ENCODE results near the gene IFNA7. TPM values are rescaled to one million over a fixed set of nuclear protein-coding genes. Genes with fewer than 3 reads are reported as not detected.
"Not testable (repeated sequence)": the region's sequence is repeated elsewhere in the genome, so short reads cannot be mapped to it uniquely, and the experiment has no call there.

Gene IFNA7
- total and polyA plus RNA-seq, 10 of the 15 experiments (the other 5 are each of a cell fraction or from before 2014, with no cell fraction given) = not detected

DNA sequence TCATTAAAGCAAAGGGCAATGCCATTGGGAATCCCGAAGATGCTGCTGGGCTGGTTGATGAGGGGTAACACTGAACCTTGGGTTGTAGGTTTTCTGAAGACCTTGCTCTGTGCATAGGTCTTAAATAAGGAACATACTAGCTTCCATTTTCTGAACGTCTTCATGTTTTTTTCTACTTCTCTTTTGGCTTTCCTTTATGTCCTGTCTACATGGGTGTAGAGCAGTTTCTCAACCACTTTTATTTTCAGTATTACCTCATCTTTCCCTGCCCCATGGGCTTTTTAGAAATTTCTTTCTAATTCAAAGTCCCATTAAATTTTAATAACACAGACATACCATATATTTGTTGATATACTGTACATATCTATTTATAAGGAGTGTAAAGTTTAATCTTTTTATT is 37.9 kb upstream of the IFNA7 start, which contains the start of gene IFNA14:
Gene IFNA14, minus strand, starts transcription at position 95 of the 400 bp plus-strand sequence. Its CDS starts 70 bp downstream, at position 25.
- WGBS (ENCODE audit: insufficient coverage, insufficient replicate concordance, low lambda C conversion rate, missing lambda C conversion rate) = 23% methylated on average over 2 of the region's 2 CpGs
- TF ChIP-seq GABPA (IDR thresholded peaks at IDR 0.05; ENCODE audit: low read depth) = no peak
- no peak for TF ChIP-seq RBBP5 (conservative IDR thresholded peaks at IDR 0.05)
- TF ChIP-seq, protein P1, sequence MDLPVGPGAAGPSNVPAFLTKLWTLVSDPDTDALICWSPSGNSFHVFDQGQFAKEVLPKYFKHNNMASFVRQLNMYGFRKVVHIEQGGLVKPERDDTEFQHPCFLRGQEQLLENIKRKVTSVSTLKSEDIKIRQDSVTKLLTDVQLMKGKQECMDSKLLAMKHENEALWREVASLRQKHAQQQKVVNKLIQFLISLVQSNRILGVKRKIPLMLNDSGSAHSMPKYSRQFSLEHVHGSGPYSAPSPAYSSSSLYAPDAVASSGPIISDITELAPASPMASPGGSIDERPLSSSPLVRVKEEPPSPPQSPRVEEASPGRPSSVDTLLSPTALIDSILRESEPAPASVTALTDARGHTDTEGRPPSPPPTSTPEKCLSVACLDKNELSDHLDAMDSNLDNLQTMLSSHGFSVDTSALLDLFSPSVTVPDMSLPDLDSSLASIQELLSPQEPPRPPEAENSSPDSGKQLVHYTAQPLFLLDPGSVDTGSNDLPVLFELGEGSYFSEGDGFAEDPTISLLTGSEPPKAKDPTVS (IDR thresholded peaks at IDR 0.05; ENCODE audit: low read depth, low read length) = no peak
- no peak for TF ChIP-seq POLR2AphosphoS5 (IDR thresholded peaks at IDR 0.05; ENCODE audit: low read length)
- no peak for TF ChIP-seq KDM1A (IDR thresholded peaks at IDR 0.05; ENCODE audit: borderline replicate concordance)
- TF ChIP-seq ZNF207 (IDR thresholded peaks at IDR 0.05; ENCODE audit: borderline replicate concordance) = no peak
- TF ChIP-seq TARDBP (IDR thresholded peaks at IDR 0.05; ENCODE audit: borderline replicate concordance) = no peak
- intact Hi-C loops (cut with micrococcal nuclease; ENCODE audit: unreplicated experiment) (loop anchor here (5.0 to 10.0 kb wide), 2 partner anchors 172 to 465 kb away; no protein-coding TSS in a partner anchor), in situ Hi-C loops (cut with MboI) (loop anchor here (10.0 kb wide), 1 partner anchor 555 kb away; no protein-coding TSS in a partner anchor)
- Histone ChIP-seq H2AFZ (ENCODE audit: control insufficient read depth, low read depth, low read length) (peak within 1 kb of the TSS; percentile 50), H3K79me2 (ENCODE audit: control insufficient read depth, insufficient read depth, low read length) (no peaks in the 10 kb centered on the region), H3K27me3 (replicated peaks in 1 of 2; ENCODE audit: control insufficient read depth in 2 of 2, insufficient read depth in 2 of 2, low read length in 1 of 2) (no peaks in the 10 kb centered on the region), H3K9ac (ENCODE audit: control insufficient read depth, insufficient read depth, low read length) (no peak within 1 kb of the TSS), H3K4me2 (ENCODE audit: control insufficient read depth, insufficient read depth) (peak within 1 kb of the TSS; percentile 26; the same call in 1 of the 2 replicates), H3K36me3 (ENCODE audit: control insufficient read depth in 2 of 2, insufficient read depth in 2 of 2, low read length in 1 of 2) (no peaks in the 10 kb centered on the region), H3K4me1 (ENCODE audit: control insufficient read depth, insufficient read depth, low read length) (peaks cover 3% of the 10 kb centered on the region; the same call in 1 of the 2 replicates), H3K9me3 (replicated peaks; ENCODE audit: control insufficient read depth, insufficient read depth, low read length) (no peaks in the 10 kb centered on the region), H3K4me3 (no peak within 1 kb of the TSS), H4K20me1 (ENCODE audit: control insufficient read depth, insufficient read depth) (no peaks in the 10 kb centered on the region), H3K27ac (ENCODE audit: control insufficient read depth, insufficient read depth) (no peak within 1 kb of the TSS)
- ChIA-PET SMC1A (ENCODE audit: uncharacterized antibody, unreplicated experiment) (interaction anchor here (1.0 to 1.6 kb wide), 3 partner anchors 9 to 215 kb away, joined by 3 to 8 read pairs (median 3); no protein-coding TSS in a partner anchor), POLR2A (no interaction called here), RAD21 (ENCODE audit: unreplicated experiment) (no interaction called here), CTCF (interaction anchor here (1.1 to 1.7 kb wide), 4 partner anchors 10 to 226 kb away, joined by 3 to 11 read pairs (median 3); no protein-coding TSS in a partner anchor)
- DNase-seq (ENCODE audit: low read depth, low spot score) = no peak
- peak; percentile 34; the same call in 2 of the 3 replicates for ATAC-seq
- BruUV-seq (replicated peaks) = no TSS peak
- FAIRE-seq = no peak

DNA sequence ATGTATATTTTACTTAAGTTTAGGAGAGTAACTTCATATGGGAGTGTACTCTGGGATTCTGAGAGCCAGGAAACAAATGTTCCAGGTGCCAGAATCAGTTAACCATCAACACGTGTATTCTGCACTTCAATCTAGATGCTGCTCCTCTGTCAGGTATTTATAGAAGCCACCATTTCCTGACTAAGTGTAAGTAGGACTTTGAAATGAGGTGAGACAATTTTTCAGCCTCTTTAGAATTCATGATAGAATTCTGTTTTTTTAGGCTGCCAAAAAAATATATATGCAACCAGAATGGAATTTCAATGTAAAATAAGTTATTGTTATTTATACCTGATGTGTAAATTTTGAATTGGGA is 34.3 kb upstream of the IFNA7 start:
- not testable (repeated sequence) for H3K9me3 ChIP-seq (replicated peaks; ENCODE audit: control insufficient read depth, insufficient read depth, low read length); H3K4me2 ChIP-seq (ENCODE audit: control insufficient read depth, insufficient read depth); H3K9ac ChIP-seq (ENCODE audit: control insufficient read depth, insufficient read depth, low read length); H3K4me3 ChIP-seq; H3K27me3 ChIP-seq (replicated peaks in 1 of 2; ENCODE audit: control insufficient read depth in 2 of 2, insufficient read depth in 2 of 2, low read length in 1 of 2); H3K4me1 ChIP-seq (ENCODE audit: control insufficient read depth, insufficient read depth, low read length); H3K36me3 ChIP-seq (ENCODE audit: control insufficient read depth in 2 of 2, insufficient read depth in 2 of 2, low read length in 1 of 2); DNase-seq (ENCODE audit: low read depth, low spot score); H3K79me2 ChIP-seq (ENCODE audit: control insufficient read depth, insufficient read depth, low read length); H3K27ac ChIP-seq (ENCODE audit: control insufficient read depth, insufficient read depth); H4K20me1 ChIP-seq (ENCODE audit: control insufficient read depth, insufficient read depth); H2AFZ ChIP-seq (ENCODE audit: control insufficient read depth, low read depth, low read length); BruUV-seq (replicated peaks)
- ChIA-PET POLR2A (interaction anchor here (0.7 kb wide), 1 partner anchor 237 kb away, joined by 3 read pairs; no protein-coding TSS in a partner anchor), SMC1A (ENCODE audit: uncharacterized antibody, unreplicated experiment) (interaction anchor here (0.6 to 1.6 kb wide), 18 partner anchors 10 to 559 kb away, joined by 3 to 9 read pairs (median 4); no protein-coding TSS in a partner anchor), RAD21 (ENCODE audit: unreplicated experiment) (interaction anchor here (0.8 to 2.3 kb wide), 14 partner anchors 11 to 219 kb away, joined by 3 to 7 read pairs (median 5); no protein-coding TSS in a partner anchor), CTCF (interaction anchor here (0.6 to 4.4 kb wide), 37 partner anchors 10 to 567 kb away, joined by 3 to 20 read pairs (median 4); partner anchors contain the start of genes IFNA10 and IFNA8)
- 0% methylated on average over 1 of the region's 1 CpG for WGBS (ENCODE audit: insufficient coverage, insufficient replicate concordance, low lambda C conversion rate, missing lambda C conversion rate)
- intact Hi-C loops (cut with micrococcal nuclease; ENCODE audit: unreplicated experiment) (loop anchor here (10.0 kb wide), 1 partner anchor 468 kb away; no protein-coding TSS in a partner anchor), in situ Hi-C loops (cut with MboI) (loop anchor here (10.0 kb wide), 1 partner anchor 558 kb away; no protein-coding TSS in a partner anchor)
- ATAC-seq (peak; percentile 18; the same call in 2 of the 3 replicates), FAIRE-seq (peak; percentile 31)
